ENCODE results near the gene LCOR.

- TF ChIP-seq EZH2 (IDR thresholded peaks at IDR 0.05; ENCODE audit: insufficient read depth, poor library complexity, severe bottlenecking) (no peak), EZH2phosphoT487 (IDR thresholded peaks at IDR 0.05; ENCODE audit: insufficient read depth, low read depth) (no peak)
Observed at GRCh38 chr10:96987842-96988175, 155.7 kb downstream of the LCOR start.

Data from GM23248 (cell line).